ENCODE data around the gene CMTM2.
"Not testable (repeated sequence)": the region's sequence is repeated elsewhere in the genome, so short reads cannot be mapped to it uniquely, and the experiment has no call there.

CMTM2 gene

GRCh38 chr16:66585481-66586239 is 6.4 kb downstream of the CMTM2 start:
- DNase-seq (ENCODE audit: low spot score) = no peak

- DNase-seq (ENCODE audit: low spot score) = no peak
These were observed 8.8 kb downstream of the CMTM2 start for GRCh38 chr16:66587881-66588600.

DNA sequence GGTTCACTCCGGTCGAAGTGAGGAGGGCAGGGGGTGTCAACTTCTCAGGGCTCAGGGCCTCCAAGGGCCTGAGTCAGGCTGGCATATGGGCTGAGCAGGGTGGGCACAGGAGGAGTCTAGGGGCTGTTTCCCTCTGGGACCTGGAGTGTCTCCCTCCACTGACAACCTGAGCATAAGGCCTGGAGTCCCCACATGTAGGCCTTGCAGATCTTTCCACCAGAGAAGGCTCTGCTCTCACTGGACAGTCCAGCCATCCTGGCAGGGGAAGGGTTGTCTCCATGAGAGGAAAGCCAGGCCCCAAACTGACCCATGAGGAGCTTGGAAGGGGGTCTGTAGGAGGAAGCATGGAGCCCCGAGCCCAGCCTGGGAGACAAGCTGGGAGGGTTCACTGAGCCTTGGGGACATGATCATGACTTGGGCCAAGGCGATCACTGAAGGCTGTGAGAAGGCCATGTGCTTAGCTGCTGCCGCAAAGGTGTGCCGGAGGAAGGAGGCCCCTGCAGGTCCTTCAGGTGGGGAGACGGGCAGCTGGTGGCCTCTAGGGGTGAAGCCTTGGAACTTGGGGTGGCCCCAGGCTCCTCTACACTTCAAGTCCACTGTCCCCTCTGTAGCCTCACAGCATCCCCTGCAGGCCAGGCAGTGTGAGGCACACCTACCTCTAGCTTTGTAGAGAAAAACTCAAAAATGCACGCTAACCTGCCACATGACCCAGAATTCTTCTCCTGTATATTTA is 9.9 kb downstream of the CMTM2 start:
- DNase-seq (ENCODE audit: low spot score) = no peak

DNA sequence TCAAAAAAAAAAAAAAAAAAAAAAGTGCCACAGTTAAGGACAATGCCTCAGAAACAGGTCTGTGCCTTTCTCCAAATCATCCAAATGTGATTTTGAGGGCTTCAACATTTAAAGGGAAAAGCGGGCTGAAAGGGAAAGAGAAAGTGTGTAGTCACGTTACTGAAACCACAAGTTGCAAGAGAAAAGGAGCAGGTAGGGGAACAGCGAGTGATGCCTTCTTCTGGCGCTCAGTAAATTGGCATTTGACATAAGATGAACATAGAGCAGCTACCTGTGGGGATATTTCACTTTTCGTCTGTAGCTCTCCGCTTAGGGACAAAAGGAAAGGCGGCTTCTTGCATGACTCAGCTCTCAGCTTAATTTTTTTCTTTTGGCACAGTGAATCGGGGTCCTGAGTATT is 11.1 kb downstream of the CMTM2 start:
- DNase-seq (ENCODE audit: low spot score) = no peak

DNA sequence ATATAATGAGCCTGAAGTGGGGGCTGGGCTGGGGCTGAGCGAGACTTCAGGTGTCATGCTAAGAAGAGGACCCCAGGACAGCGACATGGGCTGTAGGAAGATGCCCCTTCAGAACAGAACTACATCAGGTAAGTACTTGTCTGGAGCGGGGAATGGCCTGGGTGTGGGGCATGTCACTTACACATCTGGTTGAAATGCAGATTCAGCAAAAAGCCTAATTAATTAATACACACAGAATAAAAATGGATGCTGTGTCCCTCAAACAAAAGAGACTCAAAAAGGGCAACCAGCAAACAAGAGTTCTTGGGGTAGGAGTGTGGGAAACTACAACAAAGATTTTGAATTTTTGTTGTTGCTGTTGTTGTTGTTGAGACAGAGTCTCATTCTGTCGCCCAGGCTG is 11.8 kb downstream of the CMTM2 start:
- DNase-seq (ENCODE audit: low spot score) = no peak

- no peak for DNase-seq (ENCODE audit: low spot score)
These were observed 13.0 kb downstream of the CMTM2 start for GRCh38 chr16:66592241-66592640.

DNA sequence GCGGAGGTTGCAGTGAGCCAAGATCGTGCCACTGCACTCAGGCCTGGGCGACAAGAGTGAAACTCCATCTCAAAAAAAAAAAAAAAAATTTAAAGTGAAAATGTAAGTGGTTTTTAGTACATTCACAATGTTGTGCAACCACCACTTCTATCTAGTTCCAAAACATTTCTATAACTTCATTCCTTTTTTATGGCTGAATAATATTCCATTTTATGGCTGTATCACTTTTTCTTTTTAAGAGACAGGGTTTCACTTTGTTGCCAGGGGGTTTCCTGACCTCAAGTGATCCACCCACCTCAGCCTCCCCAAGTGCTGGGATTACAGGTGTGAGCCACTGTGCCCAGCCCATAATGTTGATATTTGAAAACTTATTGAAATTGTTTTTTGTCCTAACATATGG is 13.6 kb downstream of the CMTM2 start:
- no peak for DNase-seq (ENCODE audit: low spot score)

DNA sequence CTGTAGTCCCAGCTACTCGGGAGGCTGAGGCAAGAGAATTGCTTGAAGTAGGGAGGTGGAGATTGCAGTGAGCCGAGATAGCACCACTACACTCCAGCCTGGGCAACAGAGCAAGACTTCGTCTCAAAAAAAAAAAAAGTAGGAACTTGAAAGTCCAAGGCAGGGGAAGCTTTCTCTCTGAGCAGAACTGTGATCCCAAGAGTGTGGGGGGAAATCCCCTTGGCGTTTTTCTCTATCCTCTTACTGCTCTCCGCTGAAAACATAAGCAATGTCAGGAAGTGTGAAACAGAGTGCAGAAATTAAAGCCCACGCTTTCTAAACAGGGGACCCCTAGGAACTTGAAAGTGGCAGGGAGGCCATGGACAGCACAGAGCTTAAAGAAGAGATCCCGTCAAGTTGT is 15.5 kb downstream of the CMTM2 start:
- no peak for DNase-seq (ENCODE audit: low spot score)

DNA sequence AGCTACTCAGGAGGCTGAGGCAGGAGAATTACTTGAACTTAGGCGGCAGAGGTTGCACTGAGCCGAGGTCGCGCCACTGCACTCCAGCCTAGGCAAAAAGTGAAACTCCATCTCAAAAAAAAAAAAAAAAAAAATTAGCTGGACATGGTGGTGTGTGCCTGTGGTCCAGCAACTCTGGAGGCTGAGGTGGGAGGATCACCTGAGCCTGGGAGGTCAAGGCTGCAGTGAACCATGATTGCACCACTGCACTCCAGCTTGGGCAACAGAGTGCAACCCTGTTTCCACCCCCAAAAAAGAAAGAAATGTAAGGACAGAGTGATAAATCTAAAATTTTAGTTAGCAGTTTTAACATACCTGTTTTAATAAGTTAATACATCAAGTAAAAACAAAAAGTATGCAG is 17.3 kb downstream of the CMTM2 start:
- DNase-seq (ENCODE audit: low spot score) = not testable (repeated sequence)

DNA sequence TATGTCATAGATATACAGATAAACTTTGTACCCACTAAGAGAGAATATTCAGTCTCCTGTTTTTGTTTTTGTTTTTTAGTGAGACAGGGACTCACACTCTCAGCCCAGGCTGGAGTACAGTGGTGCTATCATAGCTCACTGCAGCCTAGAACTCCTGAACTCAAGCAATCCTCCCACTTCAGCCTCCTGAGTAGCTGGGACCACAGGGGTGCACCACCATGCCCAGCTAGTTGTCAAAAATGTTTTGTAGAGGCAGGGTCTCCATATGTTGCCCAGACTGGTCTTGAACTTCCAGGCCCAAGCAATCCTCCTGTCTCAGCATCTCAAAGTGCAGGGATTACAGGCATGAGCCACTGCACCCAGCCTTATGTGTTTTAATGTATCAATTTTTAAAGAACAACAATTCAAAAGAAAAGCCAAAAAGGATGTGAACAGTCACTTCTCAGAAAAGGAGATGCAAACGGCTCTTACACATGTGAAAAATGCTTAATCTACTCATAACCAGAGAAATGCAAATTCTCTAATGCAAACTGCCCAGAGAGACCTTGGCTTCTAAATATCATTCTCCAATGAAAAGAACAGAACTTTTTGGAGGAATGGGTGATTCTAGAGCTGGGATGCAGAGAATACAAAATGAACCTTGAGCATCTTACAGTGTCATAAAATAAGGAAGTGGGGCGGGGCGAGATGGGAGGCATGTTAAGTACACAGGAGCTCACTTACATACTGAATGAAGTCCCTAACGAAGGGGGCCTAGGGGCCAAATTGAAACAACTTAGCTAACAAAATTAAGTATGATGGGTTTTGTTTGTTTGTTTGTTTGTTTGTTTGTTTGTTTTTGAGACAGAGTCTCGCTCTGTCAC is 18.0 kb downstream of the CMTM2 start:
- no peak for DNase-seq (ENCODE audit: low spot score)

- no peak for DNase-seq (ENCODE audit: low spot score)
These were observed 18.8 kb downstream of the CMTM2 start for GRCh38 chr16:66598111-66598510.

DNA sequence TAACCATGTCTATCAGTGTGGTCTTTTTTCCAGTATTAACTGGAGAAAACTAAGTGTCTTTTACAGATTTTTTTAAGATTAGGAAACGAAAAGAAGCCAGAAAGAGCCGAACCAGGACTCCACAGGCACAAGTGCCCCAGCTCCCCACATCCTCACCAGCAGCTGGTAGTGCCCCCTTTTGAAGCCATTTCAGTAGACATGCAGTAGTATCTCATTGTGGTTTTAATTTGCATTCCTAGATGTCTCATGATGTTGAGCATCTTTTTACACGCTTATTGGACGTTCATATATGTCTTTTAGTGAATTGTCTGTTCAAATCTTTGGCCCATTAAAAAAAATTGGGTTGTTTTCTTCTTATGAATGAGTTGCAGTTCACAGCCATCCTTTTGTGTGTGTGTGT is 20.5 kb downstream of the CMTM2 start:
- no peak for DNase-seq (ENCODE audit: low spot score)

DNA sequence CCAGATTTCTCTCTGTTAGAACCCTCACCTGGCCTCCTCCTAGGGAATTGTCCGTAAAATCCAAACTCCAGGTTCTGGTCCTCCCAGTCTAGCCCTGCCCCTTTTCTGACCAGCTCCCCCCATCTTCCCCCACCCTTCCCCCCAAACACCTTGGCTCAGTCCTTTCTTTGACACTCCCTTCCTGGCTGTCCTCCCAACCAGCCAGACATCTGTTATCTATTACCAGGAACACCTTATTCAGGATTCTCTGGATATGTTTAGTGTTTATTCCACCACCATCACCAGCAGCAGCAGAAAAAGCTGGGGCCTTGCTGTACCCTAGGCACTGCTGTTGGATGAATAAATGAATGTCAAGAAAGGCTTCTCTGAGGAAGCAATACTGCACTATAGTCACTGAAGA is 21.2 kb downstream of the CMTM2 start:
- DNase-seq (ENCODE audit: low spot score) = no peak

GRCh38 chr16:66601471-66601870 is 22.2 kb downstream of the CMTM2 start:
- DNase-seq (ENCODE audit: low spot score) = no peak

GRCh38 chr16:66603537-66604375 is 24.5 kb downstream of the CMTM2 start:
- no peak for DNase-seq (ENCODE audit: low spot score)

DNA sequence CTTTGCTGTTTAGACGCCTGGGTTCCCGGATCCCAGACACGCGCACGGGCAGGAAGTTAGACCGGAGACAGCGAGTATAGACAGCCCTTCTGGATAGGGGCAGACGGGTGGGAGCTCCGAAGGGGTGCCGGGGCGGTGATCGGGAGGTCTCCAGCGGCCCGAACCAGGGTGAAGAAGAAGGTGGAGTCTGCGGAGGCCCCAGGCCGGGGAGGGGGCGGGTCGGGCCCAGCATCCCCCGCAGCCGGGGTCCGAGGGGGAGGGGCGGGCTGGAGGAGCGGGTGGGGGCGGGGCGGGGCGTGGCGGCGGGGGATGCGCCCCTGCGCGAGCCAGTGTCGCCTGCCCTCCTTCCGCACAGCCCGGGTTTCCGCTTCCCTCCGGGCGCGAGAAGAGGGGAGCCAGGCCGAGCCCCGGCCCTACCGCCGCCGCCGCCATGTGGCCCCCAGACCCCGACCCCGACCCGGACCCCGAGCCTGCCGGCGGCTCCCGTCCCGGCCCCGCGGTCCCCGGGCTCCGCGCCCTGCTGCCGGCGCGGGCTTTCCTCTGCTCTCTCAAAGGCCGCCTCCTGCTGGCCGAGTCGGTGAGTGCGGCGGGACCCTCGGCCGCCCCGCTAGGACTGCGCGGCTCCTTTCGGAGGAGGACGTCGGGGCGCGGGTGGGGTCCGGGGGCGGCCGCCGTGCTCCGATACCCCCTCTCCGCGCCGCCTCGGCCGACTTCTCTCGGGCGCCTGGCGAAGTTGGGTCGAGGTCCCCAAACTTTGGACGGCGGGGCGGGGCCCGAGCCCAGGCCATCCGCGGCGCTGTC is 25.3 kb downstream of the CMTM2 start, which contains the start of gene CMTM3:
Gene CMTM3, plus strand, starts transcription at position 329 of the 801 bp plus-strand sequence. Its CDS starts 102 bp downstream, at position 431.
- no peak for DNase-seq (ENCODE audit: low spot score)

- DNase-seq (ENCODE audit: low spot score) = no peak
These were observed 26.1 kb downstream of the CMTM2 start for GRCh38 chr16:66605177-66605978.

DNA sequence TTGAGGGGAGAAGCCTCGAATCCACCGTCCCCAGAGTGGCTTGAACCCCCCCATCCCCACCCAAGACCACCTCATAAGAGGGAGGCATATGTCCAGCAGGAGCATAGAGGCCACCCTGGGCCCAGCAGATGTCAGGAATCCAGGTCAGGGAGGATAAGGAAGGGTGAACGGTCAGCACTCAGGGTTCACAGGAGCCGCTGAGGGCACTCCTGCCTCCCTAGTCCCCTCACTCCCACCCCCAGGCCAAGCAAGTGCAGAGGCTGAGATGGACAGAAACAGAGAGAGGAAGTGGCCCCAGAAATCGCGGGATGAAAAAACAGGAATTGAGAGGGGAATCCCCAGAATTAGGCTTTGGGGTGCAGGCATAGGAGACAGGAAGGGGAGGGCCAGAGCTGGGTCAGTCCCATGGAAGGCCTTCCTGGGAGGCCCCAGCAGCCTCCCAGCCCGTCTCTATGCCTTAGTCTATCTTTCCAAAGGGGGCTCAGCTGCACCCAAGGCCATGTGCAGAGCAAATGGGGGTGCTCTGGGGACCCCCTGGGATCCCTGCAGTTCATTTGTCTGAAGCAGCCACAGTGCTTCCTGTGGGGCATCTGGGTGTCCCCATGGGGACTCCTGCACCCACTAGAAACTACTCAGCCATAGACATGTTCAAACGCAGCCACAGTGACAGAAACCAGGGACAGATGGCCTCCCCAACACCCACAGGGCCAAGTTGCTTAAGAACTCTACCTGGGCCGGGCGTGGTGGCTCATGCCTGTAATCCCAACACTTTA is 26.9 kb downstream of the CMTM2 start:
- DNase-seq (ENCODE audit: low spot score) = no peak
